Esophagus squamous epithelium (tissue), 5 donors: ENCODE measurements around the gene STAT1. TPM values are rescaled to one million over a fixed set of nuclear protein-coding genes. Genes with fewer than 3 reads are reported as not detected.

Experiments
- DNase-seq: peaks from one replicate; lab custom pipeline; 2025; lab: John Stamatoyannopoulos, UW
- H3K27ac ChIP-seq, 4 donors: fragments of 200-600 bp; sonication (generic); one replicate each; pipeline ENCODE4 v1.5.1; 2016 to 2019; ENCODE audit warnings: mild to moderate bottlenecking in 1 of 4
- H3K27me3 ChIP-seq, 4 donors: fragments of 200-600 bp; sonication (generic); 1 replicate in 3 of 4; 2 replicates in 1 of 4; pipeline versions ENCODE4 v1.5.1 to v1.6.0; 2017 to 2021; ENCODE audit warnings: antibody characterized with exemption in 1 of 4
- H3K36me3 ChIP-seq, 3 donors: fragments of 200-600 bp; sonication (generic); one replicate each; pipeline ENCODE4 v1.5.1; 2016 to 2019
- H3K4me1 ChIP-seq, 3 donors: fragments of 200-600 bp; sonication (generic); one replicate each; pipeline ENCODE4 v1.5.1; 2017 to 2019
- H3K4me3 ChIP-seq, 4 donors: fragments of 200-600 bp; sonication (generic); 1 replicate in 3 of 4; 2 replicates in 1 of 4; pipeline ENCODE4 v1.5.1; 2016 to 2019; ENCODE audit warnings: mild to moderate bottlenecking in 2 of 4, moderate library complexity in 1 of 4
- H3K9me3 ChIP-seq, 3 donors: fragments of 200-600 bp; sonication (generic); one replicate each; pipeline ENCODE4 v1.5.1; 2016 to 2019
- POLR2A ChIP-seq, 4 donors: fragments of 450-650 bp; IDR thresholded peaks; one replicate each; pipeline ENCODE4 v1.6.1; 2017; ENCODE audit warnings: antibody characterized with exemption in 4 of 4, mild to moderate bottlenecking in 4 of 4, moderate library complexity in 3 of 4
- WGBS, 2 donors: methylation state at CpG; one replicate each; pipeline ENCODE4 v1.1.5; 2018; 5-methylcytosine and 5-hydroxymethylcytosine counted together
- intact Hi-C: fragments of 100-400 bp; cut with DNase I; formaldehyde crosslinking; loops from one replicate; pipeline ENCODE4 v1.15.0; 2022
- total RNA-seq, 4 donors: library from RNA; depleted of rRNA; stranded (reverse); fragments of >200 nt; gene quantifications; one replicate each; pipeline ENCODE4 v1.1.0, GENCODE V29; 2016
- TF ChIP-seq, protein P1 (sequence below), 6 experiments: fragments of 450-650 bp in 4 of 6; fragments of 200-600 bp in 2 of 6; sonication (generic) in 2 of 6; IDR thresholded peaks; one replicate each; pipeline ENCODE4 v1.5.1; 2016 to 2019; ENCODE audit warnings: antibody characterized with exemption in 6 of 6, mild to moderate bottlenecking in 4 of 6, moderate library complexity in 4 of 6
- donor health status: DM: yes; HTN: yes; CAD: no.

The STAT1 gene
- total RNA-seq, 4 donors from 2014 or later: 23.6 to 58.9 (median 36.1) TPM

DNA sequence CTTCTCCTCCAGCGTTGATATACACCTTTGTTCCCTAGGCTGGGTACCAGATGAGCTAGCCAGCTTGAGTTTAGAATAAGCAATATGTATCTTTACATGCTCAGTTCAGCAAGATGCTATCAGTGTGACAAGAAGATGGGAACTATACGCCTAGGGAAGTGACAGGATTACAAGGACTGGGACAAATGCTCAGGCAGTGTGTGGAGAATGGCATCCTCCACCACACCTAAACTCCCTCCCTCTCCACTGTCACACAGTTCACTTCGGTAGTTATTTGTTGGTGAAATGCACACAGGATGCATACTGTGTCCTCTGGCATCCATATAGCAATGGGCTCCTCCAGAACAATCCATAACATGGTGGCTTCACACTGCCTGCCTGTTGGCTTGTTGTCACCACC, 7.7 kb downstream of the STAT1 start:
- no peak for DNase-seq
- intact Hi-C loops: no loop called here
- peaks cover 22 to 91% (median 43%) of the 10 kb centered on the region in 3 donors for H3K36me3 ChIP-seq
- no peak overlapping the region for H3K4me3 ChIP-seq
- 92 to 100% methylated on average over 1 to 3 of the region's 3 CpGs for whole genome bisulfite sequencing, 2 donors
- H3K27me3 ChIP-seq: no peaks in the 10 kb centered on the region
- peaks cover 7 to 16% (median 7%) of the 10 kb centered on the region in 3 donors for H3K4me1 ChIP-seq
- no peaks in the 10 kb centered on the region for H3K9me3 ChIP-seq
- no peak overlapping the region for H3K27ac ChIP-seq
- TF ChIP-seq POLR2A (IDR thresholded peaks at IDR 0.05): no peak
- TF ChIP-seq, protein P1, sequence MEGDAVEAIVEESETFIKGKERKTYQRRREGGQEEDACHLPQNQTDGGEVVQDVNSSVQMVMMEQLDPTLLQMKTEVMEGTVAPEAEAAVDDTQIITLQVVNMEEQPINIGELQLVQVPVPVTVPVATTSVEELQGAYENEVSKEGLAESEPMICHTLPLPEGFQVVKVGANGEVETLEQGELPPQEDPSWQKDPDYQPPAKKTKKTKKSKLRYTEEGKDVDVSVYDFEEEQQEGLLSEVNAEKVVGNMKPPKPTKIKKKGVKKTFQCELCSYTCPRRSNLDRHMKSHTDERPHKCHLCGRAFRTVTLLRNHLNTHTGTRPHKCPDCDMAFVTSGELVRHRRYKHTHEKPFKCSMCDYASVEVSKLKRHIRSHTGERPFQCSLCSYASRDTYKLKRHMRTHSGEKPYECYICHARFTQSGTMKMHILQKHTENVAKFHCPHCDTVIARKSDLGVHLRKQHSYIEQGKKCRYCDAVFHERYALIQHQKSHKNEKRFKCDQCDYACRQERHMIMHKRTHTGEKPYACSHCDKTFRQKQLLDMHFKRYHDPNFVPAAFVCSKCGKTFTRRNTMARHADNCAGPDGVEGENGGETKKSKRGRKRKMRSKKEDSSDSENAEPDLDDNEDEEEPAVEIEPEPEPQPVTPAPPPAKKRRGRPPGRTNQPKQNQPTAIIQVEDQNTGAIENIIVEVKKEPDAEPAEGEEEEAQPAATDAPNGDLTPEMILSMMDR (IDR thresholded peaks at IDR 0.05): no peak

- intact Hi-C loops: no loop called here
- Histone ChIP-seq H3K27me3 (no peaks in the 10 kb centered on the region), H3K4me3 (no peak overlapping the region), H3K9me3 (no peaks in the 10 kb centered on the region), H3K36me3 (peaks cover 22 to 99% (median 67%) of the 10 kb centered on the region in 3 donors), H3K27ac (no peak overlapping the region), H3K4me1 (peaks cover 4 to 14% (median 5%) of the 10 kb centered on the region in 3 donors)
- DNase-seq: no peak
- TF ChIP-seq POLR2A (IDR thresholded peaks at IDR 0.05): no peak
- TF ChIP-seq, protein P1 (IDR thresholded peaks at IDR 0.05): no peak
- 96 to 98% methylated on average over 6 of the region's 6 CpGs for WGBS, 2 donors
Observed at GRCh38 chr2:191003405-191004309, 10.3 kb downstream of the STAT1 start.

- intact Hi-C loops: no loop called here
- Histone ChIP-seq H3K27ac (peak overlapping the region; percentile 23 to 73 (median 52)), H3K36me3 (peaks cover 30 to 99% (median 79%) of the 10 kb centered on the region in 3 donors), H3K4me3 (no peak overlapping the region), H3K4me1 (peaks cover 4 to 14% (median 5%) of the 10 kb centered on the region in 3 donors), H3K9me3 (no peaks in the 10 kb centered on the region), H3K27me3 (no peaks in the 10 kb centered on the region)
- DNase-seq: no peak
- WGBS, 2 donors: 74 to 82% methylated on average over 3 of the region's 3 CpGs
- TF ChIP-seq POLR2A (IDR thresholded peaks at IDR 0.05): no peak
- TF ChIP-seq, protein P1 (IDR thresholded peaks at IDR 0.05): no peak
Observed at GRCh38 chr2:191001624-191002023, 12.3 kb downstream of the STAT1 start.

DNA sequence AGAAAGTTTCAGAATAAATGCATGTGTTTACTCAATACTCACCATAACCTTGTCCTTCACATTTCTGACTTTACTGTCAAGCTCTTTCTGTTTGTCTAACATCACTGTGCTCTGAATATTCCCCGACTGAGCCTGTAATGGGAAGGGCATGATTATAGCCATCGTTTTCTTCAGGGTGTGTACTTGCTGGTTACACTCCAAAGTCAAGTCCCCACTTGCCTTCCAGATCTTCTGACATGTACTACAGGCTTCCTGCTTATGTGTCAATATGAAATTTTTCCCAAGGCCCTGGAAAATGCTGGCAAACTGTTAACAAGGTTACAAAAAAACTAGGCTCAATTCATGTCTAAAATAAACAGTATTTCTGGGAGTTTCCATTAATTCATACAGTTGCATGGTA, 12.9 kb downstream of the STAT1 start:
- intact Hi-C loops: no loop called here
- H3K27ac ChIP-seq: peak overlapping the region; percentile 23 to 73 (median 52)
- no peaks in the 10 kb centered on the region for H3K9me3 ChIP-seq
- H3K4me1 ChIP-seq: peaks cover 4 to 14% (median 5%) of the 10 kb centered on the region in 3 donors
- no peaks in the 10 kb centered on the region for H3K27me3 ChIP-seq
- H3K4me3 ChIP-seq: no peak overlapping the region
- DNase-seq: no peak
- WGBS, 2 donors: 33 to 49% methylated on average over 2 of the region's 2 CpGs
- TF ChIP-seq POLR2A (IDR thresholded peaks at IDR 0.05): no peak
- TF ChIP-seq, protein P1 (IDR thresholded peaks at IDR 0.05): no peak
- peaks cover 25 to 99% (median 79%) of the 10 kb centered on the region in 3 donors for H3K36me3 ChIP-seq
